Neural cell (in vitro differentiated cells): ENCODE measurements around the gene MLLT1.

Experiments used
- EP300 ChIP-seq: fragments of 450-650 bp; conservative IDR thresholded peaks from 2 replicates; pipeline ENCODE4 v1.6.1; 2014; ENCODE audit warnings: antibody characterized with exemption, mild to moderate bottlenecking, moderate library complexity; ENCODE audit not compliant: poor library complexity, severe bottlenecking
- EZH2 ChIP-seq: fragments of 200-600, 300-800 bp; shearing (Covaris generic), sonication (generic); IDR thresholded peaks from 2 replicates; pipeline ENCODE4 v1.6.1; 2014; ENCODE audit warnings: antibody characterized with exemption, low read length, borderline replicate concordance, mild to moderate bottlenecking; ENCODE audit not compliant: insufficient read depth, poor library complexity, severe bottlenecking
- MXI1 ChIP-seq: fragments of 450-650 bp; conservative IDR thresholded peaks from 2 replicates; pipeline ENCODE4 v1.6.1; 2014; ENCODE audit warnings: antibody characterized with exemption, mild to moderate bottlenecking; ENCODE audit not compliant: poor library complexity, severe bottlenecking
- POLR2AphosphoS5 ChIP-seq: IDR thresholded peaks from 2 replicates; pipeline ENCODE4 v1.6.1; 2012
- RAD21 ChIP-seq: fragments of 450-650 bp; conservative IDR thresholded peaks from 2 replicates; pipeline ENCODE4 v1.6.1; 2014; ENCODE audit warnings: antibody characterized with exemption, mild to moderate bottlenecking, moderate library complexity
- REST ChIP-seq: IDR thresholded peaks from 2 replicates; pipeline ENCODE4 v1.6.1; 2012; ENCODE audit warnings: borderline replicate concordance
- SMC3 ChIP-seq: fragments of 450-650 bp; conservative IDR thresholded peaks from 2 replicates; pipeline ENCODE4 v1.6.1; 2014; ENCODE audit warnings: antibody characterized with exemption, mild to moderate bottlenecking, moderate library complexity; ENCODE audit not compliant: poor library complexity
- TAF1 ChIP-seq: IDR thresholded peaks from 2 replicates; pipeline ENCODE4 v1.6.1; 2012; ENCODE audit warnings: low read depth
- TF ChIP-seq, protein P1 (sequence below): fragments of 450-650 bp; IDR thresholded peaks from 2 replicates; pipeline ENCODE4 v1.5.1; 2014; ENCODE audit warnings: antibody characterized with exemption, mild to moderate bottlenecking, moderate library complexity; ENCODE audit not compliant: poor library complexity, severe bottlenecking

DNA sequence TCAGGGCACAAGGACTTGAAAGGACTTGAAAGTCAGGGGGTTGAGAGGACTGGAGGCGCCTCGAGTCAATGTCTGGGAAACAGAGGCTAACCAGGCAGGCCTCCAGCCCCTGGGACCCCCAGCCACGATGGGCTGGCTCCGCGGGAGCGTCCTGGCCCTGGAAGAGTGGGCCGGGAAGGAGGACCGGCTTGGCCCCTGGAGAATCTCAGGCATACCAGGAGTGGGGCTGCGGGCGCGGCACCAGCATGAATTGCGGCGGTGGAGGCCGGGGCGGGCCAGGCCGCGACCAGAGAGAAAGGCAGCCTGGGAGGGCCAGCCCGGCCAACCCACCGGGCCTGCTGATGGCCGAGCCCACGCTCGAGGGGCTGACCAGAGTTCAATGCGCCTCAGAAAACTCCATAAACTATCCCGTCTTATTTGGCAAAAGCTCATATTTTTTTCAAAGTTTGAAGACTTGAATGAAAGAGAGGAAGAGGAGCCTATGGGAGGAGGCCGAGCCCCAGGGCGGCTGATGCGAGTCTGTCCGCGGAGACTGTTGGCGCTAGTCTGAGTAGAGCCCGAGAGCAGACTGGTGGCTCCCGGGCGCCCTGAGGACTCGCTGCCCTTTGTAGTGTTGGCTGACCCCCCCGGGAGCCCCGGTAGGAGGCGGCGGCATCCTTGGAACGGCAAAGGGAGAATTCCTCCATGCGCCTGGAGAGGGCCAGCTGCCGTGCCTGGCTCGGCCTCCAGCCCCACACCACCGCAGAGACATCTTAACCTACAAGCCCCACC, 68.0 kb downstream of the MLLT1 start:
- TF ChIP-seq, protein P1, sequence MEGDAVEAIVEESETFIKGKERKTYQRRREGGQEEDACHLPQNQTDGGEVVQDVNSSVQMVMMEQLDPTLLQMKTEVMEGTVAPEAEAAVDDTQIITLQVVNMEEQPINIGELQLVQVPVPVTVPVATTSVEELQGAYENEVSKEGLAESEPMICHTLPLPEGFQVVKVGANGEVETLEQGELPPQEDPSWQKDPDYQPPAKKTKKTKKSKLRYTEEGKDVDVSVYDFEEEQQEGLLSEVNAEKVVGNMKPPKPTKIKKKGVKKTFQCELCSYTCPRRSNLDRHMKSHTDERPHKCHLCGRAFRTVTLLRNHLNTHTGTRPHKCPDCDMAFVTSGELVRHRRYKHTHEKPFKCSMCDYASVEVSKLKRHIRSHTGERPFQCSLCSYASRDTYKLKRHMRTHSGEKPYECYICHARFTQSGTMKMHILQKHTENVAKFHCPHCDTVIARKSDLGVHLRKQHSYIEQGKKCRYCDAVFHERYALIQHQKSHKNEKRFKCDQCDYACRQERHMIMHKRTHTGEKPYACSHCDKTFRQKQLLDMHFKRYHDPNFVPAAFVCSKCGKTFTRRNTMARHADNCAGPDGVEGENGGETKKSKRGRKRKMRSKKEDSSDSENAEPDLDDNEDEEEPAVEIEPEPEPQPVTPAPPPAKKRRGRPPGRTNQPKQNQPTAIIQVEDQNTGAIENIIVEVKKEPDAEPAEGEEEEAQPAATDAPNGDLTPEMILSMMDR, result no peak
- no peak for TF ChIP-seq EP300
- no peak for TF ChIP-seq MXI1
- no peak for TF ChIP-seq POLR2AphosphoS5
- no peak for TF ChIP-seq REST
- no peak for TF ChIP-seq RAD21
- no peak for TF ChIP-seq EZH2
- TF ChIP-seq TAF1, result no peak
- TF ChIP-seq SMC3, result no peak
